BE2C (cell line): Measurements from ENCODE around the gene MAML2.
A peak's percentile ranks its signal among the peaks of the same experiment; 100 is the strongest.

ENCODE experiments used
- DNase-seq: peaks from one replicate; pipeline ENCODE4 v3.0.0-alpha.2; 2020
- H3K27me3 ChIP-seq: fragments of 250-450 bp; sonication (Bioruptor Pico); 2 replicates; pipeline ENCODE4 v1.5.1; 2020; ENCODE audit warnings: mild to moderate bottlenecking
- H3K36me3 ChIP-seq: fragments of 250-450 bp; sonication (Bioruptor Pico); 2 replicates; pipeline ENCODE4 v1.5.1; 2020; ENCODE audit warnings: mild to moderate bottlenecking
- H3K4me1 ChIP-seq: fragments of 250-450 bp; sonication (Bioruptor Pico); 2 replicates; pipeline ENCODE4 v1.5.1; 2020
- H3K4me3 ChIP-seq: 2 replicates; pipeline ENCODE4 v1.5.1; 2011; ENCODE audit warnings: low read depth, low read length
- H3K9me3 ChIP-seq: fragments of 250-450 bp; sonication (Bioruptor Pico); 2 replicates; pipeline ENCODE4 v1.5.1; 2020
- TF ChIP-seq, protein P1 (sequence below): IDR thresholded peaks from 2 replicates; pipeline ENCODE4 v1.5.1; 2012; ENCODE audit warnings: mild to moderate bottlenecking, low read depth, low read length

Gene MAML2

GRCh38 chr11:96110302-96110701 lies 232.7 kb downstream of the MAML2 start:
- Histone ChIP-seq H3K27me3 (no peaks in the 10 kb centered on the region), H3K4me1 (peaks cover 27% of the 10 kb centered on the region), H3K4me3 (no peak overlapping the region), H3K9me3 (no peaks in the 10 kb centered on the region), H3K36me3 (no peaks in the 10 kb centered on the region)
- TF ChIP-seq, protein P1, sequence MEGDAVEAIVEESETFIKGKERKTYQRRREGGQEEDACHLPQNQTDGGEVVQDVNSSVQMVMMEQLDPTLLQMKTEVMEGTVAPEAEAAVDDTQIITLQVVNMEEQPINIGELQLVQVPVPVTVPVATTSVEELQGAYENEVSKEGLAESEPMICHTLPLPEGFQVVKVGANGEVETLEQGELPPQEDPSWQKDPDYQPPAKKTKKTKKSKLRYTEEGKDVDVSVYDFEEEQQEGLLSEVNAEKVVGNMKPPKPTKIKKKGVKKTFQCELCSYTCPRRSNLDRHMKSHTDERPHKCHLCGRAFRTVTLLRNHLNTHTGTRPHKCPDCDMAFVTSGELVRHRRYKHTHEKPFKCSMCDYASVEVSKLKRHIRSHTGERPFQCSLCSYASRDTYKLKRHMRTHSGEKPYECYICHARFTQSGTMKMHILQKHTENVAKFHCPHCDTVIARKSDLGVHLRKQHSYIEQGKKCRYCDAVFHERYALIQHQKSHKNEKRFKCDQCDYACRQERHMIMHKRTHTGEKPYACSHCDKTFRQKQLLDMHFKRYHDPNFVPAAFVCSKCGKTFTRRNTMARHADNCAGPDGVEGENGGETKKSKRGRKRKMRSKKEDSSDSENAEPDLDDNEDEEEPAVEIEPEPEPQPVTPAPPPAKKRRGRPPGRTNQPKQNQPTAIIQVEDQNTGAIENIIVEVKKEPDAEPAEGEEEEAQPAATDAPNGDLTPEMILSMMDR: peak; percentile 10; the same call in 1 of the 2 replicates
- DNase-seq: no peak

DNA sequence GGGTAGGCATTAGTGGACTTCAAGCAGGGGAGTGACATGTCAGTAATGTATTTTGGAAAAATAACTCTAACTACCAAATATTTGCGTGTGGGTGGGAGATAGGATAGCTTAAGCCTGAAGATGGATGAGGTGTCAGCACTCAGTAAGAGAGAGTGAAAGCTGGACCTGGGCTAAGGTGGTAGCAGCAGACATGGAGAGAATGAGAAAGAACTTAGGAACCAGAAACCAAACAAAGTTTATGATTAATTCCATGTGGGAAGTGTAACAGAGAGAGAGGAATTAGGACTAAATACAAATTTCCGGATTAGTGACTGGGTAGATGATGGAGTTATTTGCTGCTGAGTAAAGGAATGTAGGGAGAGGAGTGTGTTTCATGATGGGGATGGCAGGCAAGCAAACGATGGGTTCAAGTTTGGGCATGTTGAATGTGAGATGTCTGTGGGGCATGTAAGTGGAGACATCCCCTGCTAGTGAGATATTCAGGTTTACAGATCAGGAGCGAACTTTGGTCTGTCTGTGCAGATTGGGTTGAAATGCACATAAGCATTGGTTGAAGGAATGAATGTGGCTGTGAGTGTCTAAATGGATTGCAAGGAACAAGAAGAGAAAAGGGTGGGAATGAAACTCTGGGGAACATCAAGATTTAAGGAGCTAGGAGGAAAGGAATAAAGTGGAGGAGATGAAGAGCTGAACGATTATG lies 233.5 kb downstream of the MAML2 start:
- H3K9me3 ChIP-seq: no peaks in the 10 kb centered on the region
- no peaks in the 10 kb centered on the region for H3K36me3 ChIP-seq
- H3K4me1 ChIP-seq: peaks cover 32% of the 10 kb centered on the region
- TF ChIP-seq, protein P1: no peak
- no peaks in the 10 kb centered on the region for H3K27me3 ChIP-seq
- DNase-seq: no peak
- no peak overlapping the region for H3K4me3 ChIP-seq

DNA sequence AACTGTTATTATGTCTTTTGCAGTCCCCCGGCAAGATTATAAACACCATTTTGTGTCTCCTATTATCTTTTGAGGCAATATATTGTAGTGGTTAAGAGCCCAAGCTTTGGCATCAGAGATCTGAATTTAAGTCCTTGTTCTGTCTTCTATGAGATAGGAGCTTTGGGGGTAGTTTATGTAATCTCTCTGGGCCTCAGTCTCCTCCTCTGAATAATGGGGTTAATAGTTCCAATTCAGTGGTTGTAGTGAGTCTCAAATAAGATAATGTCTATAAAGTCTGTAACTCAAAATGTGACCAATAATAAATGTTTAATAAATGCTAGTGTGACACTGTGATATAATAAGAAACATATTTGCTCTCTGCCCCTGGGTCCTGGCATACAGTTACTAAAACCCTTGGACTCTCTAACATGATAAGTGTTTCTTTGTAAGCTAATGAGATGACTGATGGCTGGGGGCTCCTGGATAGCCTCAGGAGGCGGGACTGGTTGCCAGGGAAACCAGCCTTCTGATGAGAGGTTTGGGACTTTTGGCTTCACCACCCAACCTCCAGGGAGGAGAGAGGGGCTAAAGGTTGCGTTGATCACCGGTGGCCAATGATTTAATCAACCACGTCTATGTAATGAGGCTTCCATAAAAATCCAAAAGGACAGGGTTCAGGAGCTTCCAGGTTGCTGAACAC lies 235.7 kb downstream of the MAML2 start:
- no peaks in the 10 kb centered on the region for H3K9me3 ChIP-seq
- no peaks in the 10 kb centered on the region for H3K36me3 ChIP-seq
- H3K4me3 ChIP-seq: no peak overlapping the region
- TF ChIP-seq, protein P1: no peak
- peak; percentile 68 for DNase-seq
- peaks cover 36% of the 10 kb centered on the region for H3K4me1 ChIP-seq
- no peaks in the 10 kb centered on the region for H3K27me3 ChIP-seq

DNA sequence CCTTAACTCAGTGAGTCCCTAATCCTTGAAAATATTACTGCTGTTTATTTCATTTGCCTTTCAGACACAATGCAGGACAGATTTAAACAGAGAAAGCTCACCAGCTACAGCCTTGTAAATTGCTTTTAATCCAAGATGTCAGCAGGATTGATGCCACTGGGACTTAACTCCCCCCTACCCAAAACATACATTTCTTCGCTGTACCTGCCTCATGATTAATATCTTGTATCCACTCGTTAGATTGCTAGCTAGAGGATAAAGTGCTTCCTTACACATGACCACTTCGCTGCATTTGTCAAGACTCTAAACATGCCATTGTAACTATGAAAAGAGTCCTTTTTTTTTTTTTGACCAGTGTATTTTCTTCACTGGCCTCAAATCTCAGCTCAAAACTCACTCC lies 236.3 kb downstream of the MAML2 start:
- H3K4me1 ChIP-seq: peaks cover 31% of the 10 kb centered on the region
- H3K4me3 ChIP-seq: no peak overlapping the region

GRCh38 chr11:96105944-96106343 lies 237.1 kb downstream of the MAML2 start:
- H3K9me3 ChIP-seq: no peaks in the 10 kb centered on the region
- H3K36me3 ChIP-seq: no peaks in the 10 kb centered on the region
- TF ChIP-seq, protein P1: no peak
- H3K4me1 ChIP-seq: peaks cover 25% of the 10 kb centered on the region
- H3K4me3 ChIP-seq: no peak overlapping the region
- no peak for DNase-seq
- H3K27me3 ChIP-seq: no peaks in the 10 kb centered on the region

More for the DNA sequence above, 236.3 kb downstream of the MAML2 start:
- no peaks in the 10 kb centered on the region for H3K36me3 ChIP-seq
- no peaks in the 10 kb centered on the region for H3K27me3 ChIP-seq
- TF ChIP-seq, protein P1: no peak
- no peak for DNase-seq
- H3K9me3 ChIP-seq: no peaks in the 10 kb centered on the region

DNA sequence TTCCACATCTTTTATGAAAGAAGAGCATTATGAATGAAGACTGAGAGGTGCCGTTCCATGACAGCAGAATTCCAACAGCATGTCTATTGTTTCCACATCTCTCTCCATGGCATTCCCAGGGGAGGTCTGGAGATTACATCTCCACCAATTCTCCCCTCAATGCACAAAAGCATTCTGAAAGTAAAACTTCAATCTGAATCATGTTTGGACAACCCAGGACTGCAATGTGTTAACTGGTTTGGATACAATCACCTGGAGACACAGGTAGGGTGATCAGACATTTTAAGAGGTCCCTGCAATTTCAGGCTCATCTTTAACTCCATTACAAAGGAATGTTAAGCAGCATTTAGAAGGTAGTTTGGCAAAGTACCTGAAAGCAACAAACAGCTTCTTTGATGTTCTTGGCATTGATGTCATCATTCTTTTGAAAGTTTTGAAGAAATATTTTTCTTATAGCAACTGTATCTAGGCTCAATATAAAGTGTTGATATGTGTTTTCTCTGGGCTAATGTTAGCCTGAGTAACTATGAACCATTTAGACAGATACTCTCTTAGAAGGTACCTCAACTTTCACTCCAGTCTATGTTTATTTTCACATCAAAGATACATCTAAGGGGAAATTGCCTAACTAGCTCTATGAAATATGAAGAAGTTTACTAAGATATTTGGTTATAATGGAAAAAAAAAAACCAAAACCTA lies 237.6 kb downstream of the MAML2 start:
- Histone ChIP-seq H3K27me3 (no peaks in the 10 kb centered on the region), H3K9me3 (no peaks in the 10 kb centered on the region), H3K4me3 (no peak overlapping the region), H3K36me3 (no peaks in the 10 kb centered on the region), H3K4me1 (peaks cover 23% of the 10 kb centered on the region)
- DNase-seq: peak; percentile 33
- TF ChIP-seq, protein P1: no peak
